GM19193 (cell line): Measurements from ENCODE around the gene TMEM163.

Experiments used
- POLR2A ChIP-seq: IDR thresholded peaks from 4 replicates; pipeline ENCODE4 v1.6.1; 2011; ENCODE audit not compliant: insufficient read depth, insufficient read length; ENCODE audit errors: extremely low read depth

TMEM163 gene

DNA sequence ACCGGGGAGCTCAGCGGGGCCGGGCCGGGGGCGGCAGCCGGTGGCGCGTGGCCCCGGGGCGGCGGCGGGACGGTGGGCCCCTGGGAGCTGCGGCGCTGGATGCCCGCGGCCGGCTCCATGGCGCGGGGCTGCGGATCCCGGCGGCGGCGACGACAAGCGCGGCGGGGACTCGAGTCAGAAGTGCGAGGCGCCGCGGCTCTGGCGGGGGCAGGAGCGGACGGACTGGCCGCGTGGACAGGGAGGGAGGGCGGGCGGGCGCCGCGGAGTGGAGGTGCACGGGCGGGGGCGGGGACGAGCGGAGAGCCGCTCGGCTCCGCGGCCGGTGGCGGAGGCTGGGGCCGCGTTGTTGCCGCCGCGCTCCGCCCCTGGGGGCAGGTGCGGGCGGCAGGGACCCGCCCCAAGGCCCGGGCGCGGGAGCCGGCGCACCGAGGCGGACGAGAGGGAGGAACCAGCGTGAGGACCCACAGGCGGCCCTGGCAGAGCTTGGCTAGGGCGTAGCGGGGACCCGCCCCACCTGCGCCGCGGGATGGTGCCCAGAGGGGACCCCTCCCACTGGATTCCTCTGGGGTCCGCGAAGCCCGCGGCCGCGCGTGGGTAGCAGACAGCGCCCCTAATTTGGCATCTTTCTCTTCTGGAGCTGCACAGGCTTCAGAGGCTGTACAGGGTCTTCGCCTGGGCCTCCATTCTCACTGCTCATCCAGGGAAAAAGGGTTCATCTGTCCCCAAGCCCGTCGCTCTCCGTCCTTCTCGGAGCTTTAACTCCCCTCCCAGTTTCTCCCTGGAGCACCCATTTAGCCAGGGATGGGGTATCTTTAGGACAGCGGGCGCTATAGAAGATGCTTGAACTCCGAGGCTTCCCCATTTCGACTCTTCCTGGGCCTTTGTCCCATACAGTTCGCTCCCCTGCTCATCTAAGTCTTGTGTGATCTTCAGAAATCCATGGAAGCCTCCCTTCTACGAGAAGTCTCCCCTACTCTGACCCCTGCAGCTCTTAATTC, at the start of gene TMEM163:
Gene TMEM163, minus strand, starts transcription at position 184 of the 998 bp plus-strand sequence.
- no peak for TF ChIP-seq POLR2A

DNA sequence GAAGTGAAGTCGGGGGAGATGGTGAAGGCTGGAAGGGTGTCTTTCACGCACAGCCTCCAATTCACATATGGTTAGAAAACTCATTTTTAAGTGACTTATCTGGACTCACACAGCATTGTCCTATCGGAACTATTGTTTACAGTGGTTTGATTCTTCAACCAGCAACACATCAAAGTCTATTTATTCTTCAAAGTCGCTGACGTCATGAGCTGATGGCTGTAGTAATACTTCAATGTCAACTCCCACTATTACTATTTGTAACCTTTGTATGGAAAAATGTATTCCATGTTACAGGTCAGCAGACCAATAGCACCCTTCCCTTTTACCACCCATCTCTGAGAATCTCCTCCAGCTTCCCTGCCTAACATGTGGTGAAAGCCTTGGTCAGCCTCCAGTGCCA, 47.8 kb upstream of the TMEM163 start:
- TF ChIP-seq POLR2A: no peak

DNA sequence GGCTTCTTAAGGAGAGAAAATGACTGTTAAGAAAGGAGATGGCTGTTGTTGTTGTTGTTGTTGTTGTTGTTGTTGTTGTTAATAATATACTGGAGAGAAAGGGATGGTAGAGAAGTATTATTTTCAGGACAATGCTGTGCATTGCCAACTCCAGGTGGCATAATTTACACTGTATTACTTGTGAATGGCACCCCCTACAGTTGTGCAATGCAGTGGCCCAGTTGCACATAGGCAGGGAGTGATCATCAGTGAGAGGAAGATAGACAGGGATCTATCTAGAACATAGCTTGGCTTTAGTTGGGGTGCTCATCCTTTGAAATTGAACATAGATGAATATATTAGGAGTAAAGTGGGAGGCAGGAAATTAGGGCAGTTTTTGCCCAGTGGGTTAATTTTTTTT, 47.2 kb upstream of the TMEM163 start:
- no peak for TF ChIP-seq POLR2A

DNA sequence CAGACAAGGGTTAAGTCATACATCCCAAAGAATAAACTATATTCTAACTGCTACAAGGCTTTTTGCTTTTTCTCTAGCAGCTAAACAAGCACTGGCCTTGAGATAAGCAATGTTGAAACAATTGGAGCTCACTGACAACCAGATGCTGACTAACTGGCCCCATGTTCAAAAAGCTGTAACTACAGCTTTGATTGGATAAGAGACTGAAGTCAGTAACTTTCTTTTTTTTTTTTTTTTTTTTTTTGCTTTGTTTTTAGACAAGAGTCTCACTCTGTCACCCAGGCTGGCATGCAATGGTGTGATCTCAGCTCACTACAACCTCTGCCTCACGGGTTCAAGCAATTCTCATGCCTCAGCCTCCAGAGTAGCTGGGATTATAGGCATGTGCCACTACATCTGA, 45.4 kb upstream of the TMEM163 start:
- no peak for TF ChIP-seq POLR2A

DNA sequence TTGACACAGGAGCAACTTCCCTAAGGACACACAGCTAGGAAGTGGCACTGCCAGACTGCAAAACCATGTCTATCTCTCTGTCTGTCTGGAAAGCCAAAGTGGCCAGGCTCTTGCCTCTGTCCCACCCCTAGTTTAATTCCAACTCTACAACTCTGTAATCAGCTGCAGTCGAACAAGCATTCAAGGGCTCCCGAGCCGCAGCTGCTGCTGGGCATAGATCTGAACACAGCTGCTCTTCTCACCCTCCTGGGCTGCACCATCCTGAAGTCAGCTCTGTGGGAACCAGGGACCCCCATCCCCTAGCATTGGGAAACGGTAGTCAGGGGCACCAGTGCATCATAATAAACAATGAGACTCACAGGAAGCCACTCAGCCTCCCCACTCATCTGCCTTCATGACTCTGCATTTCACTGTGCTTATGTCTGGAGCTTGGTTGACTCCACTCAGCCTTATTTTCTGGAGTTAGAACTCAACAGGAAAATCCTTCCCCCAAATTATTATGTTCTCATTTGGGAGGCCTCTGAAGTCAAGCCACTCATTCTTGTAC, 44.4 kb upstream of the TMEM163 start:
- TF ChIP-seq POLR2A: no peak

DNA sequence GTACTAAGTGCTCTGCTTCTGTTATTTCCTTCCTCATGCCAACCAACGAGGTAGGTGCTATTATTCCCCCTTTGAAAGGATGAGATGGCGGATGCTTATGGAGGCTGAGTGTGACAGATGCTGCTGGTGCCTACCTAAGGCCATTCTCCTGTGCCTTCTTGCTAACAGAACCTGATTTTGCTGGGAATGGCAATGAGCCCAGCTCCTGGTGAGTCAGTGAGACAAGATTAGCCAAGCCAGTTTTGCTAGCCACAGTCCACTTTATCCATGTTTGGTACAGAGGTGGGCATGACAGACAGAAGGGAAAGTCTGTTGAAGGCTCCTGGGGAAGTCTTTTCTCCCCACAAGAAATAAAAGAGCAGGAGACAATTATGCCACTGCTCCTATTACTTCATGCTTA, 43.7 kb upstream of the TMEM163 start:
- TF ChIP-seq POLR2A: no peak

DNA sequence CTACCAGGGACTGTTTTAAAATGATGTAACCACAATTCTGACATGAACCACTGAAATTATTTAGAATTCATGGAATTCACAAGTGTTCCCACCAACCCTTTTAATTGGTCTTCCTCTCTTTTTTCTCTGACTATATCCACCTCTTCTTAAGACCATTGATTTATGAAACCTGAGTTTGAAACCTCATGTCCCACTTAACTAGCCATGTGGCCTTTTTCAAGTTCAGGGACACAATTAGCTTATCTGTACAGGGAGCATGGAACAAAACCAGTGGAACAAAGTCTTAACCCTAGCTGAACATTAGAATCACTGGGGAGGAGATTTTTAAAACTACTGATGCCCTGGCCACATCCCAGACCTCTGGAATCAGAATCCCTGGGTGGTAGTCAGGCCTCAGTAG, 41.6 kb upstream of the TMEM163 start:
- no peak for TF ChIP-seq POLR2A

DNA sequence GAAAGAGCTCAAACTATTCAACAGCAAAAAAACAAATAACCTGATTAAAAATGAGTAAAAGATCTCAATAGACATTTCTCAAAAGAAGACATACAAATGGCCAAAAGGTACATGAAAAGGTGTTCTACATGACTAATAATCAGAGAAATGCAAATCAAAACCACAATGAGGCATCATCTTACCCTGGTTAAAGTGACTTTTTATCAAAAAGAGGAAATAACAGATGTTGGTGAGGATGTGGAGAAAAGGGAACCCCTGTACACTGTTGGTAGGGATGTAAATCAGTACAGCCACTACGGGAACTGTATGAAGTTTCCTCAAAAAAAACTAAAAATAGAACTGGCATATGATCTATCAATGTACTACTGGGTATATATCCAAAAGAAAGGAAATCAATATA, 39.8 kb upstream of the TMEM163 start:
- no peak for TF ChIP-seq POLR2A

DNA sequence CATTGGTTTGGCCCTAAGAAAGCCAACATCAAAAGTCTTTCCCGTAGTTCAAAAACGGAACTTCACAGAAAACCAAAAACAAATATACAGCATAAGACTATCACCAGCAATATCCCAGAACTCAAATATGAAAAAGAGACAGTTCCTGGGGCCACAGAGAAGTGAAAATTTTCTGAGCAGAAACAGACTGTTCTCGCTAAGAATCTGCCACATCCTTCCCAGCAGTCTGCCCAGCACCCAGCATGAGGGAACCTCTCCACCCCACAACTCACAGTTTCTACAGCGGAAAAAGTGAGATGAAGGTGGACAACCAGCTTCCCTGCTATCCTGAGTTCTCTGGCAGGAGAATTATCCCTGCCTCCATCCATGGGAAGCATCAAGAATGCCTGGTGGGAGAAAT, 26.7 kb upstream of the TMEM163 start:
- no peak for TF ChIP-seq POLR2A

DNA sequence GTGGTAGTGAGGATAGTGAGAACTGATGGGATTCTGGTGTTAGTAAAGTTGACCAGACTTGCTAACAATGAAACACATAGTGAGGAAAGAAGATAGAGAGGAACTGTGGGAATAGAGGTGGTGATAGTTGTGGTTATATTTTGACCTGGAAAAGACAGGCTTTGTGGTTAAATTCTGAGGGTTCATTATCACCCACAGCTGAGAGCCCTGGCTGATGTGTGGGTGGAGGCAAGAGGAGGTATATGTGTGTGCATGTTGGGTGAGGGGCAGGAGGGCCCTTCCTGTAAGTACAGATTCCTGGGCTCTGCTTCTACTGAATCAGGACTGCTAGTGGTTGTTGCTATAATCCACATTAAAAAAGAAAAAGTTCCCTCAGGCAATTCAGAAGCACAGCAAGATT, 26.2 kb upstream of the TMEM163 start:
- TF ChIP-seq POLR2A: no peak

DNA sequence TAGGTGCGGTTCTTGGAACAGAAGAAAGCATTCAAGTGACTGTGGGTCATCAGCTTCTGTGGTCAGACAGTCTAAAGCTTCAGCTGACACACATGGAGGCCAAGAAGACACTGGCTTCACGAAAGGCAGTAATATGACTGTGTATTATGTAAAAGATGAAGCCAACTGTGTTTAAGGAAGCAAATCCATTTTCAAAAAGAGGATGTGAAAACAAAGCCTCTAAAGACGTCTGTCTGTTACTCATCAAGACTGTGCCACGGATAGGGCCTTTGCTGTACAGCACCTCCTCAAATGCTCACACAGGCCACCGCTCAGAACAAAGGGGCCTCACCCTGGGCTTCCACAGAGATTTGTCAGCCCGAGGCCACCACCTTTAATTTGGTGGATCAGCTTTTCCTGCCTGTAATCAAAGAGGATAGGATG, 21.1 kb upstream of the TMEM163 start:
- TF ChIP-seq POLR2A: peak; percentile 41

DNA sequence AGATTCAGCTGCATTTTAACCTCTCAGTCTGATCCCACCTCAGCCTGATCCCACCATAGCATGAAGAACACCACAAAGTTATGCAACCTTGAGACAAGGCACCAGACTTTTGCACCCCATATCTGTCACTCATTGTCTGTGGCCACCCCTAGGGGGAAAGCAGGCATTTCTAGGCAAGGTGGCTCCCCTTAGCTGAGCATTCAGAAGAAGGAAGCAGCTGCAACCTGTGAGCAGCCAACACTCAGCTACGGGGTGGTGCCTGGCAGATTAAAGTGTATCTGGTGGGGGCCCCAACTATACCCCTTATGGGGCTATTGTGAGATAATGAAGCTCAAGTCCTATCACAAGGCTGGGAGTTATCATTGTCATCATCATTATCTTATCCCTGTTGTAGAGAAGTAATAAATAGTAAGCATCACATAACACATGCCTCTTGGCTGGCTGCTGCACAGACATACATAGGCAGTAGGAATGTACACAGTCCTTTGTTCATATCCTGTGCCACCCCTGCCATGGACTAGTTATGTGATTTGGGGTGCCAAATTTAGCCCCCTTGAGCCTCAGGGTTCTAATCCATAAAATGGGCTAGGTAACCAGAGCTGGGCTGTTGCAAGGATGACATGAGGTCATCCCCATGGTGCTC, 20.6 kb upstream of the TMEM163 start:
- no peak for TF ChIP-seq POLR2A

DNA sequence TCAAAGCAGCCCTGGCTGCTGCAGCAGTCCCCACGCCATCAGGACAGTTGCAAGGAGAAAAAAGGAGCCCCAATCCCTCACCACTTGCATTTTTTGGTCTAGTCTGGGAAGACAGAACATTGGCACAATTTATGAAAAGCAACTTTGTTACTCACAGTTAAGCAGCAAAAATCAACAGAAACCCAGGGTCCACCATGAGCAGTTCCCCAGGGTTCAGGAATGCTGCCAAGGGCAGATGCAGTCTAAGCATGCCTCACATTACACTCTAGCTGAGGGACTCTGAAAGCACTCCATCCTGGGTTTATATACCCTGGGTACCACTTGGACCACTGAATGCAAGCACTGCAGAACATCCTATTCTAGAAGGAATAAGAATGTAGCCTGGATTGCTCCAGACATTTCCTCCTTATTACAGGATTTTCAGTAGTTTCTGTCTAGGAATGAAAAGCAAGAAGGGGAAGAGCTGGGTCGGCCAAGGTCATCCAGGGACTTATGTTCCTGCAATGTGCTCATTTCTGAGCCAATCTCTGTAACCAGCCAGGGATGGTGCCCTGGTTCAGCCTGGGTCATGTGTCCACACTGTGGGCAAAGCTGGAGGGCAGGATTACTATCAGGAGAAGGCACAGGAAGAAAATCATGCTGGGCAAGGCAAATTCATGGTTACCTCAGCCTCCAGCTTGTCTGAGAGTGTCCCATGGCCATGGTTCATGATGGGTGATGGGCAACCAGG, 19.5 kb upstream of the TMEM163 start:
- TF ChIP-seq POLR2A: no peak

DNA sequence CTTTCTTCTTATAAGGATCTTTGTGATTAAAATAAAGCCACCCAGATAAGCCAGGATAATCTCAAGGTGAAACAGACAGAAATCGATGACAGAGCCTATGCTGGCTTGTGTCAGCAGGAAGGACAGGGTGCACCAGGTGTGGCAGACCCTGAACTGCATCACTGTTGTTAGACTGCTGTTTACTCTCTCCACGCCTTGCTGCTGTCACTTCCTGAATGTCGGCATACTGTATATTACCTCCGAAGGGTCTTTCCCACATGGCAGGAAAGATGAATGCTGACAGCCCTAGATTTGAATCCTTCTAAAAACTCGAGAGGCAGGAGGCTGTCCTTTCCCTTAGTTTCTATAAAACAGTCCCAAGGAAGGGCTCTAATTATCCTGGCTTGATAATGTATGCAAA, 18.9 kb upstream of the TMEM163 start:
- TF ChIP-seq POLR2A: no peak
